MM.1S (cell line): ENCODE results near the gene TSSK6.

ENCODE experiments used
- CTCF ChIP-seq: fragments of 300-600 bp; sonication (generic); IDR thresholded peaks from 2 replicates; pipeline ENCODE4 v1.5.1; 2016; ENCODE audit warnings: antibody characterized with exemption, low read length, mixed read lengths
- EZH2 ChIP-seq: fragments of 300-600 bp; sonication (generic); optimal IDR thresholded peaks from 2 replicates; pipeline ENCODE3; 2017; ENCODE audit warnings: low read depth, mild to moderate bottlenecking, antibody characterized with exemption, low read length, mixed read lengths

GRCh38 chr19:19541616-19542015 is 26.3 kb upstream of the TSSK6 start:
- TF ChIP-seq CTCF (no peak), EZH2 (no peak)
